HEK293T (cell line): Measurements from ENCODE around the gene AGBL4.

ENCODE experiments used
- CTCF ChIA-PET: fragments of 350-600 bp; formaldehyde crosslinking; extraction: SDS; loops from one replicate; lab custom pipeline; 2021; ENCODE audit warnings: antibody characterized with exemption, inconsistent platforms; lab: Yijun Ruan, JAX
- POLR2A ChIA-PET: fragments of 350-600 bp; formaldehyde crosslinking; extraction: SDS; loops from one replicate; lab custom pipeline; 2020; ENCODE audit warnings: antibody characterized with exemption, inconsistent platforms; lab: Yijun Ruan, JAX
- DNase-seq: peaks from one replicate; pipeline ENCODE4 v3.0.0; 2012; ENCODE audit warnings: mixed read lengths; ENCODE audit errors: extremely low spot score
- ARNT ChIP-seq: fragments of 450-650 bp; IDR thresholded peaks from 2 replicates; pipeline ENCODE4 v1.6.1; 2017; ENCODE audit warnings: mild to moderate bottlenecking
- BHLHE40 ChIP-seq: fragments of 450-650 bp; IDR thresholded peaks from 2 replicates; pipeline ENCODE4 v1.6.1; 2016; ENCODE audit warnings: mild to moderate bottlenecking, moderate library complexity, borderline replicate concordance
- CTBP1 ChIP-seq: fragments of 450-650 bp; IDR thresholded peaks from 2 replicates; pipeline ENCODE4 v1.6.1; 2016; ENCODE audit warnings: borderline replicate concordance
- ELF4 ChIP-seq: fragments of 450-650 bp; IDR thresholded peaks from 2 replicates; pipeline ENCODE4 v1.6.1; 2017; ENCODE audit warnings: antibody characterized with exemption
- FOXA1 ChIP-seq: fragments of 450-650 bp; IDR thresholded peaks from 2 replicates; pipeline ENCODE4 v1.6.1; 2016; ENCODE audit warnings: mild to moderate bottlenecking
- FOXK2 ChIP-seq: fragments of 450-650 bp; IDR thresholded peaks from 2 replicates; pipeline ENCODE4 v1.6.1; 2016; ENCODE audit warnings: mild to moderate bottlenecking
- FOXM1 ChIP-seq: fragments of 450-650 bp; IDR thresholded peaks from 2 replicates; pipeline ENCODE4 v1.6.1; 2017; ENCODE audit warnings: mild to moderate bottlenecking, borderline replicate concordance
- HDGF ChIP-seq: fragments of 450-650 bp; IDR thresholded peaks from 2 replicates; pipeline ENCODE4 v1.6.1; 2017; ENCODE audit warnings: antibody characterized with exemption, borderline replicate concordance
- L3MBTL2 ChIP-seq: fragments of 450-650 bp; conservative IDR thresholded peaks from 2 replicates; pipeline ENCODE4 v1.6.1; 2016; ENCODE audit warnings: mild to moderate bottlenecking
- LEF1 ChIP-seq: fragments of 450-650 bp; IDR thresholded peaks from 2 replicates; pipeline ENCODE4 v1.6.1; 2017; ENCODE audit warnings: mild to moderate bottlenecking, borderline replicate concordance
- NFRKB ChIP-seq: fragments of 450-650 bp; IDR thresholded peaks from 2 replicates; pipeline ENCODE4 v1.6.1; 2016; ENCODE audit warnings: mild to moderate bottlenecking, moderate library complexity
- PKNOX1 ChIP-seq: fragments of 450-650 bp; IDR thresholded peaks from 2 replicates; pipeline ENCODE4 v1.6.1; 2016
- SP1 ChIP-seq: fragments of 450-650 bp; IDR thresholded peaks from 2 replicates; pipeline ENCODE4 v1.6.1; 2017
- SUZ12 ChIP-seq: fragments of 450-650 bp; IDR thresholded peaks from 2 replicates; pipeline ENCODE4 v1.6.1; 2016; ENCODE audit warnings: mild to moderate bottlenecking
- TARDBP ChIP-seq: fragments of 450-650 bp; IDR thresholded peaks from 2 replicates; pipeline ENCODE4 v1.6.1; 2016
- ZNF384 ChIP-seq: fragments of 450-650 bp; IDR thresholded peaks from 2 replicates; pipeline ENCODE4 v1.6.1; 2016

Gene AGBL4

GRCh38 chr1:49358036-49358435 is 665.7 kb downstream of the AGBL4 start:
- DNase-seq = no peak
- POLR2A ChIA-PET = no interaction called here
- CTCF ChIA-PET = no interaction called here

GRCh38 chr1:49356594-49356993 is 667.2 kb downstream of the AGBL4 start:
- CTCF ChIA-PET = no interaction called here
- DNase-seq = no peak

More at GRCh38 chr1:49358036-49358435, 665.7 kb downstream of the AGBL4 start:
- TF ChIP-seq HDGF (no peak), SUZ12 (no peak), PKNOX1 (no peak), FOXA1 (no peak), BHLHE40 (no peak)

GRCh38 chr1:49351768-49352167 is 672.0 kb downstream of the AGBL4 start:
- TF ChIP-seq NFRKB (no peak), SUZ12 (no peak), HDGF (no peak), TARDBP (no peak), ARNT (no peak), LEF1 (no peak), FOXM1 (no peak), PKNOX1 (no peak), ZNF384 (no peak), FOXA1 (no peak), L3MBTL2 (no peak), SP1 (no peak), ELF4 (no peak), FOXK2 (no peak), CTBP1 (no peak), BHLHE40 (no peak)
- no peak for DNase-seq
- ChIA-PET CTCF (no interaction called here), POLR2A (no interaction called here)

More at GRCh38 chr1:49356594-49356993, 667.2 kb downstream of the AGBL4 start:
- POLR2A ChIA-PET = no interaction called here
- TF ChIP-seq FOXA1 = no peak
- TF ChIP-seq CTBP1 = no peak
- no peak for TF ChIP-seq L3MBTL2
- TF ChIP-seq ARNT = no peak
- no peak for TF ChIP-seq ELF4
- TF ChIP-seq NFRKB = no peak

GRCh38 chr1:49346767-49347349 is 676.9 kb downstream of the AGBL4 start:
- no peak for TF ChIP-seq LEF1
- TF ChIP-seq BHLHE40 = no peak
- no peak for TF ChIP-seq ELF4
- no peak for DNase-seq
- ChIA-PET POLR2A (no interaction called here), CTCF (no interaction called here)

- DNase-seq = no peak
- CTCF ChIA-PET = no interaction called here
- POLR2A ChIA-PET = no interaction called here
- TF ChIP-seq CTBP1 (no peak), FOXA1 (no peak), SUZ12 (no peak), ZNF384 (no peak), FOXM1 (no peak), ARNT (no peak), L3MBTL2 (no peak), BHLHE40 (no peak), FOXK2 (no peak), HDGF (no peak), NFRKB (no peak)
Observed at GRCh38 chr1:49340576-49340975, 683.2 kb downstream of the AGBL4 start.

GRCh38 chr1:49339043-49339442 is 684.7 kb downstream of the AGBL4 start:
- CTCF ChIA-PET = no interaction called here
- POLR2A ChIA-PET = no interaction called here
- no peak for DNase-seq
- TF ChIP-seq PKNOX1 = no peak
- TF ChIP-seq HDGF = no peak
- no peak for TF ChIP-seq CTBP1
- no peak for TF ChIP-seq FOXM1
- no peak for TF ChIP-seq SP1
- TF ChIP-seq ELF4 = no peak
- TF ChIP-seq NFRKB = no peak
- TF ChIP-seq LEF1 = no peak
- TF ChIP-seq BHLHE40 = no peak

GRCh38 chr1:49337251-49337650 is 686.5 kb downstream of the AGBL4 start:
- DNase-seq = no peak
- no peak for TF ChIP-seq ARNT
- no peak for TF ChIP-seq ELF4
- no peak for TF ChIP-seq PKNOX1
- TF ChIP-seq SP1 = no peak
- no peak for TF ChIP-seq SUZ12
- no peak for TF ChIP-seq CTBP1
- no peak for TF ChIP-seq FOXK2
- TF ChIP-seq ZNF384 = no peak
- TF ChIP-seq NFRKB = no peak
- no peak for TF ChIP-seq LEF1
- no peak for TF ChIP-seq TARDBP
- no peak for TF ChIP-seq L3MBTL2
- no peak for TF ChIP-seq FOXA1
- no peak for TF ChIP-seq HDGF
- no peak for TF ChIP-seq BHLHE40
- no peak for TF ChIP-seq FOXM1
- ChIA-PET CTCF (no interaction called here), POLR2A (no interaction called here)
